Left lung (tissue), 10 donors: Measurements from ENCODE around the gene XRRA1. TPM values are rescaled to one million over a fixed set of nuclear protein-coding genes. Genes with fewer than 3 reads are reported as not detected.

Experiments
- ATAC-seq: fragments of 200-7000 bp; cut with Tn5 transposase; one replicate; pipeline ENCODE4 v1.9.1; 2020; ENCODE audit warnings: moderate library complexity
- DNase-seq, 4 donors: peaks; one replicate each; pipeline ENCODE4 v3.0.0-alpha.2; 2013 to 2020
- H3K27ac ChIP-seq, 2 donors: fragments of 200-600 bp; sonication (generic) in 1 of 2; one replicate each; pipeline versions ENCODE4 v1.5.0 to v1.8.0; 2020 to 2021
- H3K27me3 ChIP-seq, 2 donors: fragments of 200-600 bp; sonication (generic) in 1 of 2; one replicate each; pipeline versions ENCODE4 v1.5.0 to v1.8.0; 2020 to 2021
- H3K36me3 ChIP-seq, 2 donors: fragments of 200-600 bp; sonication (generic) in 1 of 2; one replicate each; pipeline versions ENCODE4 v1.5.0 to v1.8.0; 2020 to 2021
- H3K4me1 ChIP-seq, 2 donors: fragments of 200-600 bp; one replicate each; pipeline ENCODE4 v1.8.0; 2021
- H3K4me3 ChIP-seq, 2 donors: fragments of 200-600 bp; sonication (generic) in 1 of 2; one replicate each; pipeline versions ENCODE4 v1.5.0 to v1.8.0; 2020 to 2021; ENCODE audit warnings: mild to moderate bottlenecking in 1 of 2
- H3K9me3 ChIP-seq, 2 donors: fragments of 200-600 bp; sonication (generic) in 1 of 2; one replicate each; pipeline versions ENCODE4 v1.5.0 to v1.8.0; 2020 to 2021
- CTCF ChIP-seq, 2 donors: fragments of 200-600 bp; sonication (generic) in 1 of 2; IDR thresholded peaks; one replicate each; pipeline versions ENCODE4 v1.5.0 to v1.8.0; 2021; ENCODE audit warnings: antibody characterized with exemption in 2 of 2
- intact Hi-C, 2 donors: fragments of 100-400 bp; cut with DNase I; formaldehyde crosslinking; loops; one replicate each; pipeline versions ENCODE4 v1.11.2 to v1.14.2; 2022
- polyA plus RNA-seq, 6 donors: library from polyadenylated mRNA; unstranded; fragments of 120-200 nt; gene quantifications; one replicate each; pipeline ENCODE4 v1.2.1, GENCODE V29; 2013; ENCODE audit not compliant: insufficient read length in 6 of 6
- total RNA-seq, 2 donors: library from RNA; stranded (reverse); fragmentation: NEBNext Ultra II Directional; extraction: Animal tissue kit (Norgen Biotek cat#: 25700); gene quantifications; one replicate each; pipeline ENCODE4 v1.2.1, GENCODE V29; 2021
- donor health status: DM: no; HTN: yes; CAD: no.
- donor health status: DM: no; HTN: no; CAD: no.

XRRA1 gene
- total and polyA plus RNA-seq, 8 donors = 8.4 to 21.3 (median 16.7) TPM

- intact Hi-C loops = no loop called here
- TF ChIP-seq CTCF (IDR thresholded peaks at IDR 0.05) = no peak
- H3K27ac ChIP-seq = no peak overlapping the region
- H3K27me3 ChIP-seq = no peaks in the 10 kb centered on the region
- H3K9me3 ChIP-seq = no peaks in the 10 kb centered on the region
- DNase-seq (no peak), ATAC-seq (no peak)
- no peak overlapping the region for H3K4me3 ChIP-seq
- peaks cover 0 to 66% of the 10 kb centered on the region in 2 donors for H3K36me3 ChIP-seq
- no peaks in the 10 kb centered on the region for H3K4me1 ChIP-seq
Observed at GRCh38 chr11:74936087-74936486, 12.8 kb downstream of the XRRA1 start.

- ATAC-seq (no peak), DNase-seq (no peak)
- Histone ChIP-seq H3K27ac (no peak overlapping the region), H3K4me1 (no peaks in the 10 kb centered on the region), H3K27me3 (no peaks in the 10 kb centered on the region), H3K36me3 (peaks cover 0 to 65% of the 10 kb centered on the region in 2 donors), H3K9me3 (no peaks in the 10 kb centered on the region), H3K4me3 (no peak overlapping the region)
- no peak for TF ChIP-seq CTCF (IDR thresholded peaks at IDR 0.05)
- intact Hi-C loops = no loop called here
Observed at GRCh38 chr11:74935285-74935684, 13.6 kb downstream of the XRRA1 start.

GRCh38 chr11:74933765-74934164 lies 15.1 kb downstream of the XRRA1 start:
- intact Hi-C loops = loop anchor here in 1 of 2 donors (5.0 kb wide), 1 partner anchor 314 kb away; no protein-coding TSS in a partner anchor
- peaks cover 0 to 68% of the 10 kb centered on the region in 2 donors for H3K36me3 ChIP-seq
- ATAC-seq = no peak
- no peaks in the 10 kb centered on the region for H3K4me1 ChIP-seq
- H3K27me3 ChIP-seq = no peaks in the 10 kb centered on the region
- no peak overlapping the region for H3K4me3 ChIP-seq
- TF ChIP-seq CTCF (IDR thresholded peaks at IDR 0.05) = no peak
- H3K9me3 ChIP-seq = no peaks in the 10 kb centered on the region
- DNase-seq = no peak
- H3K27ac ChIP-seq = no peak overlapping the region

- ATAC-seq = no peak
Observed at GRCh38 chr11:74932797-74933196, 16.1 kb downstream of the XRRA1 start.

GRCh38 chr11:74932169-74932568 lies 16.7 kb downstream of the XRRA1 start:
- no peak for TF ChIP-seq CTCF (IDR thresholded peaks at IDR 0.05)
- DNase-seq = no peak
- Histone ChIP-seq H3K4me3 (no peak overlapping the region), H3K36me3 (peaks cover 0 to 70% of the 10 kb centered on the region in 2 donors), H3K27me3 (no peaks in the 10 kb centered on the region), H3K4me1 (no peaks in the 10 kb centered on the region), H3K27ac (no peak overlapping the region), H3K9me3 (no peaks in the 10 kb centered on the region)
- intact Hi-C loops = loop anchor here in 1 of 2 donors (5.0 kb wide), 1 partner anchor 315 kb away; no protein-coding TSS in a partner anchor
- no peak for ATAC-seq

More at GRCh38 chr11:74932797-74933196, 16.1 kb downstream of the XRRA1 start:
- TF ChIP-seq CTCF (IDR thresholded peaks at IDR 0.05) = no peak
- no peaks in the 10 kb centered on the region for H3K4me1 ChIP-seq
- H3K4me3 ChIP-seq = no peak overlapping the region
- no peak overlapping the region for H3K27ac ChIP-seq
- H3K9me3 ChIP-seq = no peaks in the 10 kb centered on the region
- H3K36me3 ChIP-seq = peaks cover 0 to 70% of the 10 kb centered on the region in 2 donors
- H3K27me3 ChIP-seq = no peaks in the 10 kb centered on the region
- intact Hi-C loops = loop anchor here in 1 of 2 donors (5.0 kb wide), 1 partner anchor 315 kb away; no protein-coding TSS in a partner anchor
- DNase-seq = no peak
